Measurements from ENCODE around the gene GABRA5.

The GABRA5 gene

DNA sequence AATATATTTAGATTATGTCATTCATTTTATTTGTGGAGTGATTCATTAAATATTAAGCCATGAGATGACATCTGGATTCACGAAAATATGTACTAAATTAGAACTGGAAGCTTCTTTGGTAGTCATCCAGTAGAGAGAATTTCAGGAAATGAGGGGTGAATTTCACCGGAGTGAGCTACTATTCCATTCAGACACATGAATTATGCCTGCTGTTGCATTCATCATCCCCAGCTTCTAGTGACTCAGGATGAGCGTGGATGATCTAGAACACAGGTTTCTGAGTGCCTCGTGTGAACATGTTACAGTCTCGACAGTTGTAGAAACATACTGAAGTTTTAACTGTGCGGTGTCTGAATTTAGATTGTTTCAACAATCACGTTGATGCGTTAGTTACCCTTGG, 61.2 kb downstream of the GABRA5 start:
- DNase-seq (ENCODE audit: low read depth): peak; percentile 0

DNA sequence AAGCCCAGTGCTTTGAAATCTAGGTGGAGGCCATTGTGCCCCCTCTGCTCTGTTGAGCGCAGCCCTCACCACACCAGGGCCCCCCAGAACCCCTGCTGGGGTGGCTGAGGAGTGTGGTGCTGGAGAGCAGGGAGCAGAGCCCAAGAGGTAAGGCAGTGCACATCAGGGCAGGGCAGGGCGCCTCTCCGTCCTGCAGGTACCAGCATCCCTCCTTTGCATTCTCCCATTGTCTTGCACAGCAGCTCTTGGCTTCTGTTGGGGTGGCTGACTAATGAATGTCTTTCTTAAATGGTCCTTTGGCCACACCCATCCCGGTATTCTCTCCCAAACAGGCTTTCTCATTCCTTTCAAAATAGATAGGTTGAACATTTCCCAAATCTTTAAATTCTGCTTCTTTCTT, 62.7 kb downstream of the GABRA5 start:
- no peak for DNase-seq (ENCODE audit: low read depth)

DNA sequence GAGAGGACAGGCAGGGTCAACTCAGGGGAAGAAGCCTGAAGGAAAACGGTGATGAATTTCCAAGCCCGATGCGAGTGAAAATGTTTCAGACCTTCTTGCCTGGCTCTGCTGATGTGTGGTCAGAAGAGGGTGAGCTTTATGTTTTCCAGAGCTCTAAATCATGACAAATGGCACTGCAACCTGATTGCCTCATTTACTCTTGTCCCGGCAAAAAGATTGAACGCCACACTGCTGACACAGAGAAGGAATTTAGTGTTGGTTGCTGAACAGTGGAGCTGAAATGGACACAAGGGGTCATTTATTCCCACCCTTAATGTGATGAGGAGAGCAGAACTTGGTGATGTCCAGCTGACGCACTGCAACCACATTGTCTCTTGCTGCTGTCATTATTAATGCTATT, 68.0 kb downstream of the GABRA5 start:
- no peak for DNase-seq (ENCODE audit: low read depth)

DNA sequence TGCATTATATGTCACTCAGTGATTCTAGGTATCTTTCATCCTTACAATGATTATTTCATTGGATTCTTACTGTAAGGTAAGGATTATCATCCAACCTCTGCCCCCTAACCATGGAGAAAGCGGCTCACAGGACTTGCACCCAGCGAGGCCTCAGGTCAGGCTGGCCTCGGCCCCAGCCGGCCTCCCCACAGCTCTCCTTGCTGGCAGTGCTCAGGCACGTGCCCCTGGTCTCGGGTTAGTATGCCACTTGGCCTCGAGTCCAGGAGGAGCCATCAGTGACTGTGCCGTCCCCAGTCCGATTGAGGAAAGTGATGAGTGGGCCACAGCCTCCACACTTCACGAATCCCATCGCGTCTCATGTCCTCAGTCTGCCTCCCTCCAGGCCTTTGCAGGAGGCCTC, 68.5 kb downstream of the GABRA5 start:
- DNase-seq (ENCODE audit: low read depth): no peak

DNA sequence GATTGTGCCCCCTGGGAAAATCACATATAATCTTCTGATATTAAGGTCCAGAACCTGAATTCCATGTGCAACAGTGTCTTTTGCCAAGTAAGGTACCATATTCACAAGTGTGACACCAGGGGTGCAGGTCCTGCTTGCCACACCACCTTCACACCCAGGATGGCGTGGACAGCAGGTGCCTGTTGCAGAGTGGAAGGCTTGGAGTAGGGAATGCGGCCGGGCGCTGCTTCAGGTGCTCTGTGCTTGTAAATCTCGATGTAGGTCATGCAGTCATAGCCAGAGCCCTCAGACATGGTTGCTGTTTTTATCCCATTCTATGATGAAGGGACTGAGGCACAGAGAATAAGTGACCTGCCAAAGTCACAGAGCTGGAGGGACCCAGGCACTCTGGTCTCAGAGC, 69.6 kb downstream of the GABRA5 start:
- no peak for DNase-seq (ENCODE audit: low read depth)

DNA sequence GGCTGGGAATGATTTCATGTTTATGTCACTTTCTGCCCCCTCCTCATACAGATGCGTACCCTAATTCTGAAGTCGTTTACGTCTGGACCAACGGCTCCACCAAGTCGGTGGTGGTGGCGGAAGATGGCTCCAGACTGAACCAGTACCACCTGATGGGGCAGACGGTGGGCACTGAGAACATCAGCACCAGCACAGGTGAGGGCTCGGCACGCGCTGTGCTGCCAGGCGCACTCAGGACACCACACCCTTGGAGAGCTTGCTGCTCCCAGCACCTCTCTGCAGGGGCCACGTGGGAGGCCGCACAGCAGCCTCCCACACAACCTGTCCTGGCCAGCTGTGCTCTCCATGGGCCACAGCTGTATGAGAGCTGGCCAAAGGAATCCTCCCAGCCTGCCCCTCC, 70.3 kb downstream of the GABRA5 start:
- no peak for DNase-seq (ENCODE audit: low read depth)

DNA sequence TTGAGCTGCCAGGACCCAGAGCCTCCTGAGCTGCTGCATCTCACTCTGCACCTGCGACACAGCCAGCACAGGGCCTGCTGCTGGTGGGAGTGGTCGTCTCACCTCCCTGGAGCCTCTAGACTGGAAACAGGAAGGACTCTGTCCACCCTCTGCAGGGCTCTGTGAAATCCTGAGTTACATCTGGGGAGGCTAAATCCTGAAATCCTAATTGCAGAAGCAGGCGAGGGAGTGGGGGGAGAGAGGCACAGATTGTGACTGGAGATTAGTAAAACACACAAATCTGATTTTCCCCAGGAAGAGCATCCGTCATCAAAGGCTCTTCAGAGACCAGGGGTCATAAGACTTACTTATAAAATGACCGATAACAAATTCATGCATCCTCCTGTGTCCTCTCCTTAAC, 72.5 kb downstream of the GABRA5 start:
- DNase-seq (ENCODE audit: low read depth): no peak

DNA sequence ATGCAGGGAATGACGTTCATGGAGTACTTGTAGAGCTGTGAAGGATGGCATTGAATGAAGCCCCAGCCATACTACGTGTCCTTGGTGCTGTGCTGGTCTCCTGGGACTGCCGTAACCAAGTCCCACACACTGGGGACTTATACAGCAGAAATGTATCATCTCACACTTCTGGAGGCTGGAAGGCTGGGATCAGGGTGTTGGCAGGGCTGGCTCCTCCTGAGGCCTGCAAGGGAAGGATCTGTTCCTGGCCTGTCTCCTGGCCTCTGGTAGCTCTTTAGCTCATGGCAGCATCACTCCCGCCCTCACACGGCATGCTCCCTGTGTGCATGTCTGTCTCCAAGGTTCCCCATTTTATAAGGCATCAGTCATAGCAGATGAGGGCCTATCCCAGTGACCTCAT, 74.6 kb downstream of the GABRA5 start:
- DNase-seq (ENCODE audit: low read depth): no peak

DNA sequence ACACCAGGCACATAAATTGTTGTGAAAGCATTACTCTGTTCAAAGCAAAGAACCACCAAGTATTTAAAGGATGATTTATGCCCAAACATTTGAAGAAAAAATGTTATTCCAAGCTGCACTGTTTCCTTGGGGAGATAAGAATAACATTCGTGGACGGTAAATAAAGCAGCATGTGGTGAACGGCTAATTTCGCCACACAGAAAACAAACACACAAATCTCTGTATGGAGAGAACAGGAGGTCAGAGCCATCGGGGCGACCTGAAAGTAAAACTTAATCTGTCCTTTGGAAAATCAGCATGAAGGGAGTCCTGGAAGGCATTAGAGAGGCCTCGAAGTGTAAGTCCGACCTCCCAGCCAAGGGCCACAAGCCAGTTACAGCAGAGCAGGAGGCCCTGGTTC, 77.0 kb downstream of the GABRA5 start:
- no peak for DNase-seq (ENCODE audit: low read depth)

DNA sequence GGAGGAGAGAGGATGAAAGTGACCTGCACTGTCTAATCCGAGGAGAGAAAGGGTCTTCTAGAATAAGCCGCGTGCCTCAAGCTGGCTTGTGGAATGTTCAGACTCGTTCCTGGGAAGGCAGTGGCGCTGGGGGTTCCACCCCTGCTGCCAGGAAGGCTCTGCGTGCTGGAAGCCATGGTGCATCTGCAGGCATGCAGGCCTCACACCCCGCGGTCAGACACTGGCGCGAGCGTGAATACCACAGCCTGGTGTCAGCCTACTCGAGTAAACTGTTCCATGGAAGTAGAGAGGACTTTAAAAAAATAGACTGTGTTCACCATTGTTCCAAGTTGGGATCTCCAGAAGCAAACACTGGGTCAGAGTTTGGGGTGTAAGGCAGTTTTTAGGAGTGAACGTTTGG, 78.2 kb downstream of the GABRA5 start:
- DNase-seq (ENCODE audit: low read depth): no peak

DNA sequence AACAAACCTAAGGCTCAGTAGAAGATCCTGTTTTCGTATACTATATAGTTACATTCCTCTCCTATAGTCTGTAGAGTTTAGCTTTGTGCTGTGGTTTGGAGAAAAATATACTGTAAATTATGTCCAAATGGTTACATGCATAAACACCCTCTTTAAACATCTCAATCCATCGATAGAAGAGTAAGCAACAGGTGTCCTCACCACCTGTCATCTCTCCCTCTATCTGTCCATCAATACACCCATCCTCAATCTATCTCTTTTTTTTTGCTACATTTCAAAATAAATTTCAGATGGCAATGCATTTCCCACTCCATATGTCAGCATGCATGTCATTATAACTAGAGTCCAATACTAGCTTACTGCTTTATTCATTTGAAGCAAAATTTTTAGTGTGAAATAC, 83.1 kb downstream of the GABRA5 start:
- no peak for DNase-seq (ENCODE audit: low read depth)

DNA sequence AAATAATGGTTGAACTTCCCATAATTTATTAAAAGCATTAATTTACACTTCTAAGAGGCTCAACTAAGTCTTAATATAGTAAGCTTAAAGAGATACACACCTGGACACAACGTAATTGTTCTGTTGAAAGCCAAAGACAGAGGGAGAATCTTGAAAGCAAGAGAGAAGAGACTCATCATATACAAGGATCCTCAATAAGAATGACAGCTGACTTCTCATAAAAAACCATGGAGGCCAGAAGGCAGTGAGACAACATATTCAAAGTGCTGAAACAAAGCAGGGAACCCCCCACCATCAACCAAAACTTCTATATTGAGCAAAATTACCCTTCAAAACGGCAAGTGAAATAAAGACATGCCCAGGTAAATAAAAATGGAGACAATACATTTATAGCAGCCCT, 87.5 kb downstream of the GABRA5 start:
- no peak for DNase-seq (ENCODE audit: low read depth)

DNA sequence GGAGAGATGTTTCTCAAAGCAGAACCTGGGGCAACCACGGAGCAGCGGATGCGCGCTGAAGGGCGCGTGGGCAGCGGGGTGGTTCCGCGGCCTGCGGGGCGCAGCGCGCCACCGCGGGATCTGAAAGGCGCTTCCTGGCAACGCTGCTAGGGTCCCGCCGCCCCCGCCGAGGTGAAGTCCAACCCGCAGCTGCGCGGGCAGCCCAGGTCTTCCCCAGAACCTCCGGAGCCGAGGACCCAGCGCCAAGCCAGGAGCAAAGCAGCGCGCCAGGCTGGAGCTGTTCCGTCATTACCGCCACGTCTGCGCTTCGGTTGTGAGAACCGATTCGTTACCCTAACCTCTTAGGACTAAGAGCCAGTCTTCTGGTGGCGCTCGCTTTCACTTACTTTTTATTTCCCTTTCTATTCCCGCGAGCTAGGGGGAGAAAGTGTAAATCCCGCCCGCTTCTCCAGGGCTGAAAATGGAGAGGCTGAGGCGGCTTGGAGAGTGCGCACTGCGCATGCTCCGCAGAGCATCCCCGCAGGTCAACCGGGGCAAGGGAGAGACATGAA, 100.9 kb downstream of the GABRA5 start:
- no peak for DNase-seq (ENCODE audit: low read depth)

DNA sequence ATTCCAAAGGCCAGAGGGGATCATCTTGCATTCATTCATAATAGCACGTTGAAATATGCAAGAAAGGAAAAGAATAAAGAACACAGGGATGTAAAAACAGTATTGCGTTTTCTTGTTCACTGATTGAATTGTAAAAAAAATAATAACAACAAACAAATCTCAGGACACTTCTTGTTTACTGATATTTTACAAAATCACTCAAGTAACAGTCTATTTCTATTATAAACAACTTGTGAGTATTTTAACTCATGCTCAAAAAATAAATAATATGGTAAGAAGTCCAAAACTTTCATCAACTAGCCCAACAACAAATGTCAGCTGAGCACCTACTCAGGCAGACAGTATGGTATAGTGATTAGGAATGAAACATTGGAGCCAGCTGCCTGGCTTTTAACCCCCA, 101.9 kb downstream of the GABRA5 start:
- DNase-seq (ENCODE audit: low read depth): no peak

DNA sequence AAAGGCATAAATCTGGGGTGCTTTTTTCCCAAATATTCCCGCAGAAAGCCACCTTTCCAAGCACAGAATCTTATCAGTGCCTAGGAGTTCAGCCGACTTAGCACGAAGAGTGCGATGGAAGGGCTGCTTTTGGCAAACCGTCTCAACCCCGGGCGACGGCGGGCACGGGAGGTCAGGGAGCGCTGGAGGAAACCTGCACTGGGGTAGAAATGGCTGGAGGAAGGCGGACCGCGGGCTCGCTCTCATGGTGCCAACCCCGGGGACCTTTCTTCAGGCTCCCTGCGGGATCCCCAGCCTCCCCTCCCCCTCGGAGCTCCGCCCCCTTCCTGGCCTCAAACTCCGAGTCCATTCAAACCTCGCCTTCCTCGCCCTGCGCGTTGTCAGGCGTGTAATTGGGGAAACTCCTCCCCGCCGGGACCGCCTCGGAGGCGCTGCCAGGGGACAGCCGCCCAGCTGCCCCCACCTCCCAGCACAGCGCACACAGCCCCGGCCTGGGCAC, 103.9 kb downstream of the GABRA5 start, which contains the start of gene GABRG3:
Gene GABRG3, plus strand, starts transcription at position 470 of the 499 bp plus-strand sequence.
- DNase-seq (ENCODE audit: low read depth): no peak

DNA sequence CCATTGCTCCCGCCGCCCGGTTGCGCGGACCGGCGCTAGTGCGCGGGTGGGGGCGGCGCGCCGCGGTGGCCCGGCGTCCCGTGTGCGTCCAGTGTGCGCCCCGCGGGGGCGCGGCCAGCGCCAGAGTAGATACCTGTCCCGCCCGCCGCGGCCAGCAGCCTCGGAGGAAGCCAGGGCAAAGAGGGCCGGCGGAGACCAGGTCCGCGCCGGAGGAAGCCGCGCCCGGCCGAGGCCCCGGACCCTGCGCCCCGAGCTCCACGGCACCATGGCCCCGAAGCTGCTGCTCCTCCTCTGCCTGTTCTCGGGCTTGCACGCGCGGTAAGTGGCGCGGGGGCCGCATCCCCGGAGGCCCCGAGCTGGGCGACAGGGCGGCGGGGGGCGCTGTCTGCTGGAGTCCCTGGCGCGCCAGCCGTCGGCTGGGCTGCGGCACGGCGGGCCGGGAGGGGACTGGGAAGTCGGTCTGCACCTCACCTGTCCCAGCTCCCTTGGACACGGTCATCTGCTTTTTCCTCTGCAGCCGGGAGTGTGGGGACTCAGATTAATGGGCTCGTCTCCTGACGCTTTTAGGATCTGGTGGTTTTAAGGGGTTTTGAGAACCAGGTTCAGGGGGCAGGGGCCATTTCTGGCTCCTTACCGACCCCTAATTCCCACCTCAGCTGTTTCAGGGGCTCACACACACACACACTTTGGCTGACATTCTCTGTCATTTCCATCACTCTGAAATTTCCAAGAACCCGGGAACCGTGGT, 104.6 kb downstream of the GABRA5 start:
- no peak for DNase-seq (ENCODE audit: low read depth)

DNA sequence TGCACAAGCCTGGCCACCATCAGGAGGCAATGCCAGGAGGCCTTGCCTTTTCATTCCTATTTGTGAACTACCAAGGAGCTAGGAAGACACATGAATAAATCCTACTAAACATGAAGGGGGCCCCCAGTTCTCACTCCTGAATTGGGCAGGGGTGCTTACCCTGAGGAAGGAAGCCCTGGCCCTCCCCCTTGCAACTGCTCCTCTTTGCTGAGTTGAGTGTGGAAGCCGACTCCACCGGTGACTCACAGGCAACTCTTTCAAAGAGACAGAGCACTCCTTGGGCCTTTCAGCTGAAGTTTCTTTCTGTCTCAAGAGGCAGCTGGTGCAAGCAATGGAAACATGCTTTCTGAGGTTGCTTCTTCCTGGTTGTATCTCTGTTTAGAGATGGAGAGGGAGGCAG, 105.8 kb downstream of the GABRA5 start:
- DNase-seq (ENCODE audit: low read depth): no peak

DNA sequence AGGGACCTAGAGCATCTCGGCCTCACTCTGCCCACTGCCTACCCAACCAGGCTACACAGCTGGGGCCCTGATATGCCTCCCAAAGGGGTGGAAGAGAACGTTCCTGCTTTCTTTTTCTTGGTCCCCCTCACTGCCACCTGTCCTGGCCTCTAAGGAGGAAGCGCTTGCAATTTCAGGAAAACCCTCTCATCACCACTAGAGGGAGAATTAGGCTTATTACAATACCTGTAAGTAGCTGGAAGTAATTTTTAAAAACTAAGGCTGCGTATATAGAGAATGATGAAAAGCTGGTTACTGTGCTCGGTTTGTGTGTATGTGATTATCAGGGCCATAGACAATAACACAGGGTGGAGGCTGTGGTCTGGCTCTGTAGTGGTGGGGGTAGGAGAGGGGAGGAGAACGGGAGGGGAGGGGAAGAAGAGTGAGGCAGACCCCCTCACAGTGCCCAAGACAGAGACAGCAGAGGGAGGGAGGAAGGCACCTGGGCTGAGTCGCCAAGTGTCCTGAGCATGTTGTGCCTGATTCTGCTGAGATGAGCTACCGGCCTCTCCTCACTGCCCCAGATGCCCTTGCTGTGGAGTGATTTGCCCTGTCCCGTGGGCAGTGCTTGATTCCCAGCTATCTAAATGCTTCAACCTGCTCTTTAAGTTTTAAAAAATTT, 107.4 kb downstream of the GABRA5 start:
- DNase-seq (ENCODE audit: low read depth): no peak

DNA sequence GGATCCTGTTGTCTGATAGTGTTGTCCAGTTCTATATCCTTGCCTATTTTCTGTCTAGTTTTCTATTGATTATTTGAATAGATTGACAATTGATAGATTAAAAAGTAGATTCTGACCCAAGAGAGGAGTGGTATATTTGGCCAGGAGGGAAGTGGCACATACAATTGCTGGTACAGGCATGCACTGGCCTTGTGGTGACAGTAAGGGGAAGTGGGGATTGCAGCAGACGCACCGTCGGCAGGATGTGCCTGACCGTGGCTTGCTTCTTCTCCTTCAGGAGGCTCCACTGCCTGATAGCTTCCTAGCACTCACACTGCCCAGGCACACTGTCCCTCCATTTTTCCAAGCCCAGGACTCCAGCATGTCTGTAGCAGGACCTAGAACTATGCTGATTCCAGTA, 114.6 kb downstream of the GABRA5 start:
- no peak for DNase-seq (ENCODE audit: low read depth)

DNA sequence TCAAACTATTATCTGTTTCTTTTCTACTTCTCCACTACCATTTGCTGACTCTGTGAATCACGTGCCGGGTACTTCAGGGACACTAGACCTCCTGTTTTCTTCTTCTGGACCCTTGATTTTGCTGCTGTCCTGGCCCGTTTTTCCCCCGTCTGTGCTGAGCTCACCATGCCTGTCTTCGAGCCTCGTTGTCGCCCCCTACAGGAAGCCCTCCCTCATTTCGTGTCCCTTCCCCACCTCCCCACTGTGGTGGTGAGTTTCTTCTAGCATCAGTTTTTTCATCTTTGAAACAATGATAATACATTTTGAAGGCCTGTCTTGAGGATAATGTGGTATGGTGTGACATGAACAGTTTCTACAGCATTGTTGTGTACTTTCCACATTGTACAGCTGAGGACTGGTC, 117.0 kb downstream of the GABRA5 start:
- no peak for DNase-seq (ENCODE audit: low read depth)

DNA sequence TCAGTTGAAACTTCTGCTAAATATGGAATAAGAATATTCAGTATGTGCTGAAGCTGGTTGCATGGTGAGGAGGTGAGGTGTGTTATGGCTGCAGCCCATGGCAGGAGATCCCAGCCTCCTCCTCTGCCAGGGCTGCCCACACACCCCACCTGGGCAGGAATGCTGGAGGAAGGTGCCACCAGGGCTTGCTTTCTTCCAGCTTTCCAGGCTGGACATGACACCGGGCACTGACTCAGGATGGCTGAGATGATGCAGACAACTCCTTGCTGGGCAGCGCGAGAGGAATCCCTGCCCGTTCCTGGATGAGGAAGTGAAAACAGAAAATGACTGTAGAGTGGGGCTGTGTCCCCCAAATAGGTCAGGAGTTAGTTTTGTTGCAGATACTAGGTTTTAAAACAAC, 118.2 kb downstream of the GABRA5 start:
- DNase-seq (ENCODE audit: low read depth): no peak

DNA sequence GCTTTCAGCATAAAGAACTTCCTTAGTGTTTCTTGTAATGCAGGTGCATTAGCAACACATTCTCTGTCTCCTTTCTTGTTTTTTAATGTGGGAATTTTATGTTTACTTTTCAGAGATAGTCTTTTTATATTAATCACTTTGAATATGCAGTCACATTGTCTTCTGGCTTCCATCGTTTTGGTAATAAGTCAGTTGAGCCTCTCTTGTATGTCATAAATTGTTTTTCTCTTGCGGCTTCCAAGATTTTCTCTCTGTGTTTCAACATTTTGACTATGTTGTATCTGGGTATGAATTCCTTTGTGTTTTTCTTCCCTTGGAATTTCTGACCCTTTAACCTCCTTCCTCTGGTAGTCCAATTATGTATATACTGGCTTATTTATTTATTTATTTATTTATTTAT, 129.4 kb downstream of the GABRA5 start:
- DNase-seq (ENCODE audit: low read depth): no peak
